Dedifferentiated amniotic fluid mesenchymal stem cell (primary cell): ENCODE data around the gene EVA1B.
A peak's percentile ranks its signal among the peaks of the same experiment; 100 is the strongest.

Experiments
- DNase-seq: peaks from one replicate; pipeline ENCODE4 v3.0.0-alpha.2; 2016; ENCODE audit errors: extremely low spot score

Gene EVA1B

GRCh38 chr1:36323636-36324352 is at the start of gene EVA1B:
EVA1B (minus strand) TSS chr1:36323645; CDS start chr1:36323037, 608 bp downstream.
- peak; percentile 52 for DNase-seq

- DNase-seq, result no peak
Measured at GRCh38 chr1:36372617-36373016, 49.2 kb upstream of the EVA1B start.

GRCh38 chr1:36369061-36369861 is 45.8 kb upstream of the EVA1B start:
- DNase-seq, result peak; percentile 67

DNA sequence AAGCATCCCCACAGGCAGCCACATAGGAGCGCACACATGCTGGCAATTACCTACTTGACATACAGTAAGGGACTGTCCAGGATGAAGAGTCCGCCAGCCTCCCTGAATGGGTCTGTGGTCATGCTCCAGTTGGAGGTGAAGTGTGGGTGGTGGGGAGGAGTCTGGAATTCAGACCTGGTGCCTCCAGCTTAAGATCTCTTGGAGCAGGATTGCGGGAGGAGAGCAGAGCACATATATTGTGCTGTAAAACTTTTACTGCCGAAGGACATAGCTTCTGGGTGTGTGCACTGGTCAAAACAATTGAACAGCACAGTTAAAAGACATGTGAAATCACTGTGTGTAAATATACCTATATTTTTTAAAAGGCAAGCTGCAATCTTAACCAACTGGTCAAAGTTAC is 44.4 kb upstream of the EVA1B start:
- DNase-seq, result no peak

GRCh38 chr1:36367066-36367465 is 43.6 kb upstream of the EVA1B start:
- no peak for DNase-seq

- DNase-seq, result no peak
Measured at GRCh38 chr1:36366091-36366661, 42.7 kb upstream of the EVA1B start.

- DNase-seq, result no peak
Measured at GRCh38 chr1:36365381-36365780, 41.9 kb upstream of the EVA1B start.

- DNase-seq, result no peak
Measured at GRCh38 chr1:36359911-36360550, 36.6 kb upstream of the EVA1B start.

GRCh38 chr1:36359383-36359782 is 35.9 kb upstream of the EVA1B start:
- DNase-seq, result no peak

GRCh38 chr1:36358514-36359084 is 35.2 kb upstream of the EVA1B start:
- no peak for DNase-seq

DNA sequence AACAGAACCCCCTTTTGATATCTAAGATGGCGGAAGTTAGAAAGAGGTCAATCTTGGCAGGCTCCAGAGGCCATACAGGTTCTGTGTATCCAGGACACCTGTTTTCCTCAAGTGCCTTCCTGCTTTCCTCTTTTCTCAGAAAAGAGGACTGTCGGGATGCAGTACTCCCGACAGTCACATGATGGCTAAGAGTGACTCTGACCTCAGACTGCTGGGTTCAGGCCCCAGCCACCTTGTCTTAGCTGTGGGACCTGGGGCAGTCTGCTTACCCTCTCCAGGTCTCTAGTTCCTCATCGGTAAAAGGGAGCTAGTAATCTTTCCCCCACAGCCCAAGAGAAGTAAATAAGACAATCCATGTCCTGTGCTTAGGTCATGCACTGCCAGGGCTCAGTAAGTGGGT is 32.4 kb upstream of the EVA1B start:
- no peak for DNase-seq

DNA sequence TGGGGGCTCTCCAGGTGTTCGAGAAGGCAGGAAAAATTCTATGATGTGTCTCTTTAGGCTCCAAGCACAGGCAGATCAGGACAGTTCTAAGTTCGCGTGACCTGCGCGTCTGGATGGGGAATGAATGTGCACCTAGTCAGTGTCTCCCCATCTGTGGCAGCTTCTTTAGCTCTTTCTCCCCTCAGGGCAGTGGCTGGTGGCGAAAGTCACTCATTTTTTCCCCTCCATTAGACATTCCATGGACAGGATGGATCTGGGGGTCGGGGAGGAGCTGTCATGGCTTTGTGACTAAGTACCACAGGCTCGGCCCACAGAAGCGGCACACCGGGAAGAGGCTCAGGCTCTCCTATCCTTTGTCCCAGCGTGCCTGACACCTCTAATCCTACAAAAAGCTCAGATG is 31.0 kb upstream of the EVA1B start:
- DNase-seq, result no peak

GRCh38 chr1:36352910-36353878 is 29.7 kb upstream of the EVA1B start:
- DNase-seq, result peak; percentile 16

DNA sequence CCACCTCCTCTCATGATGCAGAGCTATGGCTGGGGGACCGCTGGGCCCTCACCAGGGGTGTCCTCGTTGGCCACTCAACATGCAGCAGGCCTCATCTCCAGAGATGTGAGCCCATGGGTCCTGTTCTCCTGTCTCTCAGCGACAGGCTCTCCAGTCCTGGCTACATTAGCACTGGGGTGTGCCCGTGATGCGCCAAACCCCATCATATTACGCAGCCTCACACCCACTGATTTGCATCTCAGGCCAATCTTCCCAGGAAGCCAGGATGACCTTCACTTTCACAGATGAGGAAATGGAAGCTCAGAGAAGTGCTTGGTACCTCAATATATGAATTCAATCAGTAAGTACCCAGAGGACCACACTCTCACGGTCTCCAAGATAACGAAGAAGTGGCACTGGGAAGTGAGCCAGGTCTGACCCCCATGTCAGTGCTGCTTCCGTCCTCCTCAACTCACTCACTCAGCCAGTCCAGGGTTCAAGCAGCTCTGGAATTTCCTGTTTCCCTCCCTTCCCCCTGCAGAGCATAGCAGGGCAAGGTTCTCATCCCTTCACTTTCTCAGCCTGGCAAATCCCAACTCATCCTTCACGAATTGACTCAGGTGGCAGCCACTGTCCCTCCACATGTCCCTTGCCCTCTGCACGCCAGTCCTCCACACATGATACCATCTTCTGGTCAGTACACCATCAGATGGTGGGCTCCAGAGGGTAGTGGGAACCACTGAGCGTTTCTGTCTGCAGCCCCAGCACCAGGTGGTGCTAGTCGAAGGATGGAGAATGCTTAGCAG is 28.9 kb upstream of the EVA1B start:
- no peak for DNase-seq

DNA sequence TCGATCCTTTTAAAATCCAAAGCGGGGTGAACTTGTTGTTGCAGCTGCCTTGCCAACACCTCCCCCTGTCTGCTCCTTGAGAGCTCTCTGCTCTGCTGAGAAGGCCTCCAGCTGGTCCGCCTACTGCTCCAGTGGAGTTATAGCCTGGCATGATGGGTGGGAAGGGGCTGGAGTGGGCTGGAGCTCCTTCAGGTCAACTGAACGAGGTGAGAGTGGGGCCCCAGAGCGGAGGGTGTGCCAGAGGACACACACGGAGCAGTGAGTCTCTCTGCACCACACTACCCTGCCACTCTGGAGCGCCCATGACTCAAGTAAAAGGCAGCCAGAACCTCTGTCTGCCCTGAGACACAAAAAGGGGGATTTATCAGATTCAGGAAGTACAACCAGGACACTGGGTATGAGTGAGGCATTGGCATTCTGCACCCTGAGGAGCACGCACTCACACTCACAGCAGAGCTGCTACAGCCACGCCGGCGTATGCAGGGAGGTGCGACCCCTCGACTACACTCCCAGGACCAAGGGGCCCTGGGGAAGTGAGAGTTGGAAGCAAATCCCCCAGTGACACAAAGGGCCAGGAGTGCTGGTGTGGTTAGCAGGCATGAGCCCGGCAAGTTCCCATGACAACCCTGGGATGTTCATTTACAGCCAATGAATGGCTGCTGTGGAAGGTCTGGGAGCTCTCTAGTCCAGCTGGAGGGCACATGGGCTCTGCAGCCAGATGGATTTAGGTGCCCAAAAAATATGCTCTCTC is 28.0 kb upstream of the EVA1B start:
- DNase-seq, result peak; percentile 66

GRCh38 chr1:36350659-36351226 is 27.3 kb upstream of the EVA1B start:
- DNase-seq, result peak; percentile 84

- no peak for DNase-seq
Measured at GRCh38 chr1:36349839-36350238, 26.4 kb upstream of the EVA1B start.

GRCh38 chr1:36349241-36349671 is 25.8 kb upstream of the EVA1B start:
- DNase-seq, result no peak
